ENCODE results near the gene LCE2C.

The LCE2C gene

GRCh38 chr1:152699746-152700145, 24.7 kb downstream of the LCE2C start:
- Histone ChIP-seq H3K4me1 (ENCODE audit: control insufficient read depth, insufficient read depth, low read length) (no peaks in the 10 kb centered on the region), H3K36me3 (ENCODE audit: control insufficient read depth in 2 of 2, insufficient read depth in 1 of 2, low read length in 2 of 2) (no peaks in the 10 kb centered on the region), H3K27ac (ENCODE audit: extremely low read depth, low read depth, low read length) (no peak overlapping the region), H3K4me3 (ENCODE audit: low read depth, low read length) (no peak overlapping the region), H3K9me3 (ENCODE audit: control insufficient read depth, insufficient read depth, low read depth, low read length) (no peaks in the 10 kb centered on the region)
- ChIA-PET POLR2A (no interaction called here), CTCF (no interaction called here)
- TF ChIP-seq ZNF148 (tag by site-specific recombination; IDR thresholded peaks at IDR 0.05; ENCODE audit: borderline replicate concordance) (no peak), ELK4 (IDR thresholded peaks at IDR 0.05; ENCODE audit: borderline replicate concordance, low read depth, low read length) (no peak), ZNF140 (tag by site-specific recombination; IDR thresholded peaks at IDR 0.05) (no peak), ZNF621 (tag by site-specific recombination; IDR thresholded peaks at IDR 0.05) (no peak), ZNF433 (tag by site-specific recombination; IDR thresholded peaks at IDR 0.05; ENCODE audit: low read depth) (no peak), ZNF132 (tag by site-specific recombination; IDR thresholded peaks at IDR 0.05; ENCODE audit: borderline replicate concordance) (no peak), ZBTB49 (tag by site-specific recombination; IDR thresholded peaks at IDR 0.05; ENCODE audit: low read depth) (no peak), SCRT1 (tag by site-specific recombination; IDR thresholded peaks at IDR 0.05; ENCODE audit: borderline replicate concordance) (no peak), GFI1B (tag by site-specific recombination; IDR thresholded peaks at IDR 0.05) (no peak), ZNF514 (tag by site-specific recombination; IDR thresholded peaks at IDR 0.05) (no peak), ZNF423 (tag by site-specific recombination; IDR thresholded peaks at IDR 0.05) (no peak), RBAK (tag by site-specific recombination; IDR thresholded peaks at IDR 0.05) (no peak), ZNF626 (tag by site-specific recombination; IDR thresholded peaks at IDR 0.05) (no peak), ZNF10 (tag by site-specific recombination; IDR thresholded peaks at IDR 0.05) (no peak), ZSCAN23 (tag by site-specific recombination; IDR thresholded peaks at IDR 0.05) (no peak), ZNF354C (tag by site-specific recombination; IDR thresholded peaks at IDR 0.05; ENCODE audit: borderline replicate concordance, low read depth) (no peak), ZNF121 (tag by site-specific recombination; IDR thresholded peaks at IDR 0.05) (no peak)

- no peaks in the 10 kb centered on the region for H3K36me3 ChIP-seq (ENCODE audit: control insufficient read depth in 2 of 2, insufficient read depth in 1 of 2, low read length in 2 of 2)
- ChIA-PET POLR2A (no interaction called here), CTCF (interaction anchor here (2.2 kb wide), 1 partner anchor 54 kb away, joined by 7 read pairs; no protein-coding TSS in a partner anchor)
- no peak within 1 kb of the TSS for H3K4me3 ChIP-seq (ENCODE audit: low read depth, low read length)
- no peaks in the 10 kb centered on the region for H3K4me1 ChIP-seq (ENCODE audit: control insufficient read depth, insufficient read depth, low read length)
- H3K9me3 ChIP-seq (ENCODE audit: control insufficient read depth, insufficient read depth, low read depth, low read length): no peaks in the 10 kb centered on the region
- H3K27ac ChIP-seq (ENCODE audit: extremely low read depth, low read depth, low read length): no peak within 1 kb of the TSS
- no peak for TF ChIP-seq ZNF639 (tag by site-specific recombination; IDR thresholded peaks at IDR 0.05)
- no peak for TF ChIP-seq ZNF623 (tag by site-specific recombination; IDR thresholded peaks at IDR 0.05)
- TF ChIP-seq REST (tag by site-specific recombination; IDR thresholded peaks at IDR 0.05): no peak
- TF ChIP-seq ZNF280C (tag by site-specific recombination; IDR thresholded peaks at IDR 0.05): no peak
- no peak for TF ChIP-seq ZNF555 (tag by site-specific recombination; conservative IDR thresholded peaks at IDR 0.05)
- no peak for TF ChIP-seq GLI2 (tag by site-specific recombination; IDR thresholded peaks at IDR 0.05; ENCODE audit: borderline replicate concordance, low read depth)
- no peak for TF ChIP-seq ZNF354C (tag by site-specific recombination; IDR thresholded peaks at IDR 0.05; ENCODE audit: borderline replicate concordance, low read depth)
These were observed 32.8 kb downstream of the LCE2C start, which contains the start of gene LCE4A for GRCh38 chr1:152707860-152708259. LCE4A (plus strand) TSS chr1:152708160; CDS start chr1:152709076, 916 bp downstream.

Measured in HEK293 (cell line).